Measurements from ENCODE around the gene PRDM12.
A peak's percentile ranks its signal among the peaks of the same experiment; 100 is the strongest.

PRDM12 gene

DNA sequence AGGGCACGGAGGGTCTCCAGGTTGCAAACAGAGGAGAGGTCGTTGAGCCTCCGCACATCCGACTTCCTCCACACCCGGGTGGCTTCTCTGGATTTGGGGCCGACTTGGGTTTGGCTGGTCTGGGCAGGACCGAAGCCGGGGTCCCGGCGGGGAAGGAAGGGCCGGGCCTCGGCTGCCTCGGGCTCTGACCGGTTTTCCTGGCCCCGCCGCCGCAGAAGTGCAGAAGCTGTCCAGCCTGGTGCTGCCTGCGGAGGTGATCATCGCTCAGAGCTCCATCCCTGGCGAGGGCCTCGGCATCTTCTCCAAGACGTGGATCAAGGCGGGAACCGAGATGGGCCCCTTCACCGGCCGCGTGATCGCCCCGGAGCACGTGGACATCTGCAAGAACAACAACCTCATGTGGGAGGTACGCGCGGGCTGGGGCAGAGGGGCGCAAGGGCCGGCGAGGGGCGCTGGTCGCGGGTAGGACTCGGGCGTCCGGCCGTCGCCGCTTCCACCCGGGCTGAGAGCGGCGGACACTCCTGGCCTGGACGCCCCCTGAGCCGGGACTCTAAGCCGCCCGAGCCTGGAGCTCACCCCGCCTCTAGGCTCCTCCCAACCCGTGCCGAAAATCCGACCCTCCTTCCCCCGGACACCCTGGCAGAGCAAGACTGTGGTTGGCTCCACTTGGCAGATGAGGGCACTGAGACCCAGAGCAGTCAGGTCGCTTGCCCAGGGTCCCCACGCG, 2.2 kb downstream of the PRDM12 start:
- H3K4me3 ChIP-seq (ENCODE audit: low read depth, low read length) = peak overlapping the region; percentile 14; the same call in 1 of the 2 replicates
- H3K9ac ChIP-seq (ENCODE audit: low read depth, low read length) = no peak overlapping the region
- no peaks in the 10 kb centered on the region for H3K9me3 ChIP-seq (ENCODE audit: control insufficient read depth, insufficient read depth, low read length)
- no peak overlapping the region for H3K27ac ChIP-seq (ENCODE audit: low read depth, low read length)
- H3K27me3 ChIP-seq (ENCODE audit: control insufficient read depth, insufficient read depth, low read length) = peaks cover 78% of the 10 kb centered on the region
- no peaks in the 10 kb centered on the region for H3K36me3 ChIP-seq (ENCODE audit: control insufficient read depth, insufficient read depth, low read length)
- H3K4me1 ChIP-seq (ENCODE audit: control insufficient read depth, insufficient read depth, low read length) = peaks cover 30% of the 10 kb centered on the region

DNA sequence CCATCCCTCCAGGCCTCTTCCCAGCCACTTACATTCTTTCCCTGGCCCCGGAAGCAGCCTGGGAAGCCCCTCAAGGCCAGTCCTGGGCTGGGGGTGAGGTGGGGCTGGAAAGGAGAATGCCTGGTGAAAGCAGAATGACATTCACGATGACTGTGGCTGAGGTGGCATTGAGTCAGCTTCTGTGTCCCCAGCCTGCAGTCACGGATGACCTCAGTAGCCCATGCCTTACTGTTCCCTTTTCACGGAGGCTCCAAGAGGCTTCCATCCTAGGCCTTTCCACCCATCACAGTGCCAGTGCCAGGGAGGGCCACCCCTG, 2.7 kb downstream of the PRDM12 start:
- Histone ChIP-seq H3K27me3 (ENCODE audit: control insufficient read depth, insufficient read depth, low read length) (peaks cover 73% of the 10 kb centered on the region), H3K9ac (ENCODE audit: low read depth, low read length) (no peak overlapping the region), H3K4me3 (ENCODE audit: low read depth, low read length) (peak overlapping the region; percentile 14; the same call in 1 of the 2 replicates), H3K4me1 (ENCODE audit: control insufficient read depth, insufficient read depth, low read length) (peaks cover 25% of the 10 kb centered on the region), H3K9me3 (ENCODE audit: control insufficient read depth, insufficient read depth, low read length) (no peaks in the 10 kb centered on the region), H3K27ac (ENCODE audit: low read depth, low read length) (no peak overlapping the region), H3K36me3 (ENCODE audit: control insufficient read depth, insufficient read depth, low read length) (no peaks in the 10 kb centered on the region)

DNA sequence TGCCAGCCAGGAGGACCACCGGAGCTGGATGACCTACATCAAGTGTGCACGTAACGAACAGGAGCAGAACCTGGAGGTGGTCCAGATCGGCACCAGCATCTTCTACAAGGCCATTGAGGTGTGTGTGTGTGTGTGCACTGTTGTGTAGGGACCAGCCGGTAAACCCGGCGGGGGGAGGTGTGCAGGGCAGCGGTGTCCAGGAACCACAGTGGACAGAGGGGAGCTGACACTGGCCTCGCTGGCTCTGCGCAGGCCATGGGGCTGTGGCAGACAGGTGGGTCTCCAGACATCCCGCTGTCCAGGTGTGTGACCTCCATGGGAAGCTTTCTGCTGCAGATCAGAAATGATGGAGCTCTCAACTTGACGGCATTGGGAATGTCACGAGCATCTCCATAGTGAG, 3.8 kb downstream of the PRDM12 start:
- Histone ChIP-seq H3K27ac (ENCODE audit: low read depth, low read length) (no peak overlapping the region), H3K4me1 (ENCODE audit: control insufficient read depth, insufficient read depth, low read length) (peaks cover 21% of the 10 kb centered on the region), H3K36me3 (ENCODE audit: control insufficient read depth, insufficient read depth, low read length) (no peaks in the 10 kb centered on the region), H3K9me3 (ENCODE audit: control insufficient read depth, insufficient read depth, low read length) (no peaks in the 10 kb centered on the region), H3K27me3 (ENCODE audit: control insufficient read depth, insufficient read depth, low read length) (peaks cover 62% of the 10 kb centered on the region), H3K4me3 (ENCODE audit: low read depth, low read length) (no peak overlapping the region), H3K9ac (ENCODE audit: low read depth, low read length) (no peak overlapping the region)

DNA sequence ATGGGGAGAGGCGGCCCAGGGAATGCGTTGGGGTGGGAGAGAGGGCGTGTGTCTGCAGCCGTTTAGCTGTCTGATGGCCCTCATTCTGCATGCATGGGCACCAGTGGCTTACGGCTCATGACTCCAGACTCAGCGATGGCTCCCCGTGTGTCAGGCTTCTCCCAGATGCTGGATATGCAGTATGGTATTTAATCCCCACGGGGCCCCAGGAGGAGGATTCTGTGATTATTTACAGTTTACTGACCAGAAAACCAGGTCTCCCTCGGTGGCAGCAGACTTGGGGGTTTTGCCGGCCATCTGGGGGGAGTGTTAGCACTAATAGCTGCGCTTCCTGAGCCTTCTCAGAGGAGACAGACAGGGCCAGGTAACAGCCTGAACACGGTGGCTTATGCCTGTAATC, 4.3 kb downstream of the PRDM12 start:
- H3K9ac ChIP-seq (ENCODE audit: low read depth, low read length) = no peak overlapping the region
- no peaks in the 10 kb centered on the region for H3K36me3 ChIP-seq (ENCODE audit: control insufficient read depth, insufficient read depth, low read length)
- H3K27ac ChIP-seq (ENCODE audit: low read depth, low read length) = no peak overlapping the region
- peaks cover 57% of the 10 kb centered on the region for H3K27me3 ChIP-seq (ENCODE audit: control insufficient read depth, insufficient read depth, low read length)
- H3K9me3 ChIP-seq (ENCODE audit: control insufficient read depth, insufficient read depth, low read length) = no peaks in the 10 kb centered on the region
- peaks cover 17% of the 10 kb centered on the region for H3K4me1 ChIP-seq (ENCODE audit: control insufficient read depth, insufficient read depth, low read length)
- no peak overlapping the region for H3K4me3 ChIP-seq (ENCODE audit: low read depth, low read length)

DNA sequence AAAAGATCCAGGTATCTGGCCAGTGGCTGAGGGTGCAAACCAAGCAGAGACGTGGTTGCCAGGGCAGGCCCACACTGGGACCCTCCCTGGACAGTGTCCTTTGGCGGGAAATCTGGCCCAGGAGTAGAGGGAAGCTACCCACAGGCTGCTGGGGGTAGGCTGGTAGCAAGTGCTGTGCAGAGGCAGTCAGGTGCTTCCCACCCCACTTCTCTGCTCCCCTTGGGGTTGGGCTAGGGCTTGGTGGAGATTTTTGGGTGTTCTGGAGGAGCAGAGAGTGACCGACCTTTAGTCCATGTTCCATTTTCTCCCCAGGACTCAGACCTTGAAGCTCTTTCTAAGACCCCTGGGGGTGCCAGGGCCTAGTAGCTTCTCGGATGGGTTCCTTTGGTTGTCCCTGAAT, 5.6 kb downstream of the PRDM12 start:
- no peaks in the 10 kb centered on the region for H3K36me3 ChIP-seq (ENCODE audit: control insufficient read depth, insufficient read depth, low read length)
- peaks cover 44% of the 10 kb centered on the region for H3K27me3 ChIP-seq (ENCODE audit: control insufficient read depth, insufficient read depth, low read length)
- no peak overlapping the region for H3K9ac ChIP-seq (ENCODE audit: low read depth, low read length)
- H3K9me3 ChIP-seq (ENCODE audit: control insufficient read depth, insufficient read depth, low read length) = no peaks in the 10 kb centered on the region
- H3K4me3 ChIP-seq (ENCODE audit: low read depth, low read length) = no peak overlapping the region
- H3K4me1 ChIP-seq (ENCODE audit: control insufficient read depth, insufficient read depth, low read length) = peaks cover 14% of the 10 kb centered on the region
- H3K27ac ChIP-seq (ENCODE audit: low read depth, low read length) = no peak overlapping the region

DNA sequence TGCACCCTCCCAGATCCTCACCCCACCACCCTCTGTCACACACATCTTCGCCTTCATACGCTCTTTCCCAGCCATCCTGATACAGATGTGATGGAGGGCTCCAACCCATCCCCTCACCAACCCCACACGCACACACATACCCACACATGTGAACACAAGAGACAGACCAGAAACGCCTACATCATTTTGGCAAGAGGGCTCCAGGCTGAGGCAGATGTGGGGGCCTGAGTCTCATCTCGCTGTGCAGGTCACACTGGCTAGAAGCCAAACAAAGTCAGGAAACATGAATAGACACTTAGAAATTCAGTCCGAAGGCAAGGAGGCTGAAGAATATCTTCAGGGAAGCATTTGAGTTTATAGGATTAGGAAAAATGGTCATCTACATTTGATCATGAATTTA, 6.2 kb downstream of the PRDM12 start:
- no peaks in the 10 kb centered on the region for H3K36me3 ChIP-seq (ENCODE audit: control insufficient read depth, insufficient read depth, low read length)
- H3K27me3 ChIP-seq (ENCODE audit: control insufficient read depth, insufficient read depth, low read length) = peaks cover 37% of the 10 kb centered on the region
- no peak overlapping the region for H3K9ac ChIP-seq (ENCODE audit: low read depth, low read length)

DNA sequence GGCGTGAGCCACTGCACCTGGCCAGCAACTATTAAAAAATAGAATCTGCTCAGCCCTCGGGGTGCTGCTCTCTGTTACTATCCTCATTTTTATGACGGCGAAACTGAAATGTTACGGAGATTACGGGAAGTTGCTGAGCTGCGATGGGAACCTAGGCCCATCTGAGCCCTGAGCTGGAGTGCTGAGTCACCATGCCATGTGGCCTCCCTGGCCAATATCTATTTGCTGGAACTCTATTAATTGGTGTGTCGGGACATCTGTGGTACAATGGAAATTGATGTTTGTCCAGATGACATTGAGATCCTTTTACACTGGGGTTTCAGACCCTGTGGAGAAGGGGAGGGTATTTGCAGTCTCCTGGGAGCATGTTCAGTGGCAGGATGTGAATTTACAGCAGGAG, 8.1 kb downstream of the PRDM12 start:
- H3K27ac ChIP-seq (ENCODE audit: low read depth, low read length) = no peak overlapping the region
- peaks cover 26% of the 10 kb centered on the region for H3K27me3 ChIP-seq (ENCODE audit: control insufficient read depth, insufficient read depth, low read length)
- no peaks in the 10 kb centered on the region for H3K9me3 ChIP-seq (ENCODE audit: control insufficient read depth, insufficient read depth, low read length)
- H3K4me1 ChIP-seq (ENCODE audit: control insufficient read depth, insufficient read depth, low read length) = no peaks in the 10 kb centered on the region
- H3K9ac ChIP-seq (ENCODE audit: low read depth, low read length) = no peak overlapping the region
- no peak overlapping the region for H3K4me3 ChIP-seq (ENCODE audit: low read depth, low read length)
- H3K36me3 ChIP-seq (ENCODE audit: control insufficient read depth, insufficient read depth, low read length) = no peaks in the 10 kb centered on the region

More for the DNA sequence above, 6.2 kb downstream of the PRDM12 start:
- Histone ChIP-seq H3K9me3 (ENCODE audit: control insufficient read depth, insufficient read depth, low read length) (no peaks in the 10 kb centered on the region), H3K27ac (ENCODE audit: low read depth, low read length) (no peak overlapping the region), H3K4me3 (ENCODE audit: low read depth, low read length) (no peak overlapping the region), H3K4me1 (ENCODE audit: control insufficient read depth, insufficient read depth, low read length) (peaks cover 10% of the 10 kb centered on the region)

DNA sequence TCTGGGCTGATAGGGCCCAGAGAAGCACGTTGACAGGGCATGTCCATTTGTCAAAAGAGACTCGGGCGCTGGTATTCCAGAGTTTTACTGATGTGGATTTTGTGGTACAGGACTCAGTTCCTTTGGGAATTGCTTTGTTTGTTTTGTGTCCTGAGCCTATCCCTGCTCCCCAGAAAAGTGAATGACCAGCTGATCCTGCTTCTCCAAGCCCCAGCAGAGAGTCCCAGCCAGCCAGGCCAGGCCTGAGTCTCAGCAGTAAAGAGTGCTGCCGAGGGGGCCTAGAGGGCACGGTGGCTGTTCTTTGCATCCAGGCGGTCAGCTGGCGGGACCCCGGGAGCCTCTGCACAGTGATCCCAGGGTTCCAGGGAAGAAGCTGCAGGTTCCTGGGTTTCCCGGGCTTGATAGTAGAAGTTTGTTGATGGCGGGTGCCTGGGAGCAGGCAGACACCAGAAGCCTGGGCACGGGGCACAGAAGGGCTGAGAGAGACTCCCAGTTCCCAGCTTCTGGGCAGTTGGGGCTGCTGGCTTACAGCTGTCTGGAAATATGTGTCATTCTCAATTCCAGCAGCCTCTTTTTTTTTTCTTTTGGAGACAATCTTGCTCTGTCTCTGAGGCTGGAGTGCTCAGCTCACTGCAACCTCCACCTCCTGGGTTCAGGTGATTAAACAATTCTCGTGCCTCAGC, 8.7 kb downstream of the PRDM12 start:
- Histone ChIP-seq H3K27ac (ENCODE audit: low read depth, low read length) (no peak overlapping the region), H3K27me3 (ENCODE audit: control insufficient read depth, insufficient read depth, low read length) (peaks cover 25% of the 10 kb centered on the region), H3K9ac (ENCODE audit: low read depth, low read length) (no peak overlapping the region), H3K9me3 (ENCODE audit: control insufficient read depth, insufficient read depth, low read length) (no peaks in the 10 kb centered on the region), H3K36me3 (ENCODE audit: control insufficient read depth, insufficient read depth, low read length) (no peaks in the 10 kb centered on the region), H3K4me3 (ENCODE audit: low read depth, low read length) (no peak overlapping the region), H3K4me1 (ENCODE audit: control insufficient read depth, insufficient read depth, low read length) (no peaks in the 10 kb centered on the region)

DNA sequence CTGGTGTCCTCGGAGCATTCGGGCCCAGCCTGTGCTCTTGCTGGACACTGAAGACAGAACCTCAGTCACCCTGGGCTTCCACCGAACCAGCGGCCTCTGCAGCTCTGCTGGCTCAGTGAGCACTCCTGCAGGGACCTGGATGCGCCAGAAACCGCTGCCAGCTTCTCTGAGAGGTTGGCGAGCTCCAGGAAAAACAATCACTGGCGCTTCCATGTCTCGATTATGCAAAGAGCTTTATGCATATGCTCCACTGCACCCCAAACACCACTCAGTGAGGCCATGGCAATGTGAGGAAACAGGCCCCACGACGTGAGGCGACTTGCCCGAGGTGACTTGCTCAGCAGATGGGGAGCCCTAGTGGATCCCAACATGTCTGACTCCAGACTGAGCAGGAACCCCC, 11.0 kb downstream of the PRDM12 start:
- H3K4me1 ChIP-seq (ENCODE audit: control insufficient read depth, insufficient read depth, low read length) = no peaks in the 10 kb centered on the region
- no peak overlapping the region for H3K9ac ChIP-seq (ENCODE audit: low read depth, low read length)

DNA sequence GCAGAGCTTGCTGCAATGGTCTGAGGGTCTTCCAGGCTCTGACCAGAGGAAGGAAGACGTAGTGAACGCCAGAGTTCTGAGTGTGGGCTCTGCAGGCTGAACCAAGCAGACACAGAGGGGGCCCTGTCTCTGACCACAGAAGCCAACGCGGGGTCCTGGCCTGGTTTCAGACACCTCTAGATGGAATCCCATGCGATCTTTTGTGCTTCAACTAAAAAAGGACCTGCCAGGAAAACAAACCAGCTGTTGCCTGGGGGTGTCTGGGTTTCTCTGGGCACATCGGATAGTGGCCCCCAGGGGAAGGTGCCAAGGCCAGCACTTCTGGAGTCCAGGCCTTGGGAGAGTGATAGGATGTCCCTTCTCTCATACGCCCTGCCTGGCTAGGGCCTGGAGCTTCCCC, 12.9 kb downstream of the PRDM12 start:
- Histone ChIP-seq H3K4me1 (ENCODE audit: control insufficient read depth, insufficient read depth, low read length) (peaks cover 3% of the 10 kb centered on the region; the same call in 1 of the 2 replicates), H3K36me3 (ENCODE audit: control insufficient read depth, insufficient read depth, low read length) (no peaks in the 10 kb centered on the region), H3K4me3 (ENCODE audit: low read depth, low read length) (no peak overlapping the region), H3K9me3 (ENCODE audit: control insufficient read depth, insufficient read depth, low read length) (no peaks in the 10 kb centered on the region), H3K27me3 (ENCODE audit: control insufficient read depth, insufficient read depth, low read length) (peaks cover 52% of the 10 kb centered on the region), H3K27ac (ENCODE audit: low read depth, low read length) (no peak overlapping the region), H3K9ac (ENCODE audit: low read depth, low read length) (no peak overlapping the region)

More for the DNA sequence above, 11.0 kb downstream of the PRDM12 start:
- H3K27ac ChIP-seq (ENCODE audit: low read depth, low read length) = no peak overlapping the region
- H3K4me3 ChIP-seq (ENCODE audit: low read depth, low read length) = no peak overlapping the region
- H3K27me3 ChIP-seq (ENCODE audit: control insufficient read depth, insufficient read depth, low read length) = peaks cover 35% of the 10 kb centered on the region
- no peaks in the 10 kb centered on the region for H3K36me3 ChIP-seq (ENCODE audit: control insufficient read depth, insufficient read depth, low read length)
- no peaks in the 10 kb centered on the region for H3K9me3 ChIP-seq (ENCODE audit: control insufficient read depth, insufficient read depth, low read length)
